HepG2 (cell line): ENCODE data around the gene TMEM266. TPM values are rescaled to one million over a fixed set of nuclear protein-coding genes. Genes with fewer than 3 reads are reported as not detected.

Experiments
- BRD4 ChIP-seq: sonication (generic); formaldehyde crosslinking; IDR thresholded peaks from 2 replicates; pipeline ENCODE4 v1.4.0; 2020; ENCODE audit warnings: missing genetic modification reagents
- FOXK2 ChIP-seq: fragments of 450-650 bp; IDR thresholded peaks from 2 replicates; pipeline ENCODE4 v1.6.1; 2016
- GFI1 ChIP-seq: sonication (generic); formaldehyde crosslinking; IDR thresholded peaks from 2 replicates; pipeline ENCODE4 v1.5.0; 2020; ENCODE audit warnings: missing genetic modification reagents, mild to moderate bottlenecking, borderline replicate concordance
- HOXA3 ChIP-seq: sonication (generic); formaldehyde crosslinking; IDR thresholded peaks from 2 replicates; pipeline ENCODE4 v1.5.0; 2020; ENCODE audit warnings: missing genetic modification reagents
- NFIB ChIP-seq: sonication (generic); formaldehyde crosslinking; IDR thresholded peaks from 2 replicates; pipeline ENCODE4 v1.9.0; 2021; ENCODE audit warnings: missing genetic modification reagents, mild to moderate bottlenecking, borderline replicate concordance
- NR2F1 ChIP-seq, 2 experiments: fragments of 450-650 bp in 1 of 2; formaldehyde crosslinking in 1 of 2; IDR thresholded peaks; 2 replicates each; pipeline versions ENCODE4 v1.5.0 to v1.6.1; 2016 to 2020; ENCODE audit warnings: mild to moderate bottlenecking in 1 of 2, missing compliant biosample characterization in 1 of 2, missing genetic modification reagents in 1 of 2, moderate library complexity in 1 of 2
- RXRA ChIP-seq: sonication (generic); formaldehyde crosslinking; IDR thresholded peaks from 2 replicates; pipeline ENCODE4 v1.5.1; 2020; ENCODE audit warnings: missing genetic modification reagents
- RXRB ChIP-seq: IDR thresholded peaks from 2 replicates; pipeline ENCODE4 v1.6.1; 2016; ENCODE audit warnings: borderline replicate concordance, missing genetic modification reagents, missing compliant biosample characterization
- SALL1 ChIP-seq: sonication (generic); formaldehyde crosslinking; IDR thresholded peaks from 2 replicates; pipeline ENCODE4 v1.8.0; 2022; ENCODE audit warnings: mild to moderate bottlenecking, missing genetic modification reagents
- SPEN ChIP-seq: sonication (generic); formaldehyde crosslinking; IDR thresholded peaks from 2 replicates; pipeline ENCODE4 v1.5.1; 2020; ENCODE audit warnings: low read depth, mild to moderate bottlenecking, missing genetic modification reagents
- SSRP1 ChIP-seq: IDR thresholded peaks from 2 replicates; pipeline ENCODE4 v1.6.1; 2016; ENCODE audit warnings: control low read depth
- TEAD3 ChIP-seq: optimal IDR thresholded peaks from 2 replicates; pipeline ENCODE3; 2016; ENCODE audit warnings: borderline replicate concordance
- THRA ChIP-seq: sonication (generic); formaldehyde crosslinking; IDR thresholded peaks from 2 replicates; pipeline ENCODE4 v1.4.0; 2020; ENCODE audit warnings: missing genetic modification reagents, borderline replicate concordance
- ZBTB8A ChIP-seq: sonication (generic); formaldehyde crosslinking; IDR thresholded peaks from 2 replicates; pipeline ENCODE4 v1.4.0; 2020; ENCODE audit warnings: mild to moderate bottlenecking, low read depth, missing genetic modification reagents, borderline replicate concordance
- ZFAT ChIP-seq: sonication (generic); formaldehyde crosslinking; conservative IDR thresholded peaks from 2 replicates; pipeline ENCODE4 v1.8.1; 2023; ENCODE audit warnings: missing genetic modification reagents, inconsistent platforms
- ZNF136 ChIP-seq: sonication (generic); formaldehyde crosslinking; IDR thresholded peaks from 2 replicates; pipeline ENCODE4 v1.8.1; 2022; ENCODE audit warnings: low read depth, mild to moderate bottlenecking, moderate library complexity, missing genetic modification reagents
- ZNF225 ChIP-seq: sonication (generic); formaldehyde crosslinking; IDR thresholded peaks from 2 replicates; pipeline ENCODE4 v1.4.0; 2020; ENCODE audit warnings: mild to moderate bottlenecking, missing genetic modification reagents
- ZNF235 ChIP-seq: sonication (generic); formaldehyde crosslinking; IDR thresholded peaks from 2 replicates; pipeline ENCODE4 v1.8.1; 2023; ENCODE audit warnings: mild to moderate bottlenecking, missing genetic modification reagents, borderline replicate concordance
- ZNF431 ChIP-seq: sonication (generic); formaldehyde crosslinking; IDR thresholded peaks from 2 replicates; pipeline ENCODE4 v1.9.0; 2022; ENCODE audit warnings: missing genetic modification reagents, low read depth, mild to moderate bottlenecking, borderline replicate concordance
- ZNF616 ChIP-seq: sonication (generic); formaldehyde crosslinking; IDR thresholded peaks from 2 replicates; pipeline ENCODE4 v1.5.0; 2020; ENCODE audit warnings: low read depth, mild to moderate bottlenecking, missing genetic modification reagents
- ZNF766 ChIP-seq: sonication (generic); formaldehyde crosslinking; IDR thresholded peaks from 2 replicates; pipeline ENCODE4 v1.5.0; 2020; ENCODE audit warnings: missing genetic modification reagents, borderline replicate concordance
- ZNF775 ChIP-seq: sonication (generic); formaldehyde crosslinking; IDR thresholded peaks from 2 replicates; pipeline ENCODE4 v1.4.0; 2020; ENCODE audit warnings: missing genetic modification reagents, mild to moderate bottlenecking, moderate library complexity, borderline replicate concordance
- ZNF879 ChIP-seq: sonication (generic); formaldehyde crosslinking; IDR thresholded peaks from 2 replicates; pipeline ENCODE4 v1.8.1; 2023; ENCODE audit warnings: missing genetic modification reagents
- polyA plus RNA-seq, 8 experiments: library from polyadenylated mRNA; depleted of rRNA in 3 of 8; stranded (reverse) in 7 of 8; unstranded in 1 of 8; fragments of >200 nt; fragmentation: Illumina TruSeq in 4 of 8; extraction: Trizol in 4 of 8; gene quantifications; 2 replicates each; pipeline versions ENCODE4 v1.2.1 to v1.2.3, GENCODE V29; 2011 to 2016; ENCODE audit warnings: low read depth in 4 of 8, missing spikeins in 1 of 8, mixed read lengths in 1 of 8; ENCODE audit not compliant: insufficient read depth in 1 of 8
- total RNA-seq, 5 experiments: library from RNA; depleted of rRNA; stranded (reverse); fragments of >200 nt; fragmentation: Illumina TruSeq; extraction: Trizol; gene quantifications; 2 replicates each; pipeline ENCODE4 v1.2.3, GENCODE V29; 2016; ENCODE audit warnings: low read depth in 1 of 5
- TF ChIP-seq, protein P1 (sequence below): IDR thresholded peaks from 2 replicates; pipeline ENCODE4 v1.6.1; 2012; ENCODE audit warnings: inconsistent platforms
- TF ChIP-seq, protein P2 (sequence below): sonication (generic); formaldehyde crosslinking; IDR thresholded peaks from 2 replicates; pipeline ENCODE4 v1.8.0; 2022; ENCODE audit warnings: mild to moderate bottlenecking, missing genetic modification reagents
- TF ChIP-seq, protein P3 (sequence below): sonication (generic); formaldehyde crosslinking; IDR thresholded peaks from 2 replicates; pipeline ENCODE4 v1.4.0; 2020; ENCODE audit warnings: missing genetic modification reagents

TMEM266 gene
- total and polyA plus RNA-seq, 2 of the 13 experiments (the other 11 are each of a cell fraction or from before 2014, with no cell fraction given): 0.04 TPM; not detected in 1

DNA sequence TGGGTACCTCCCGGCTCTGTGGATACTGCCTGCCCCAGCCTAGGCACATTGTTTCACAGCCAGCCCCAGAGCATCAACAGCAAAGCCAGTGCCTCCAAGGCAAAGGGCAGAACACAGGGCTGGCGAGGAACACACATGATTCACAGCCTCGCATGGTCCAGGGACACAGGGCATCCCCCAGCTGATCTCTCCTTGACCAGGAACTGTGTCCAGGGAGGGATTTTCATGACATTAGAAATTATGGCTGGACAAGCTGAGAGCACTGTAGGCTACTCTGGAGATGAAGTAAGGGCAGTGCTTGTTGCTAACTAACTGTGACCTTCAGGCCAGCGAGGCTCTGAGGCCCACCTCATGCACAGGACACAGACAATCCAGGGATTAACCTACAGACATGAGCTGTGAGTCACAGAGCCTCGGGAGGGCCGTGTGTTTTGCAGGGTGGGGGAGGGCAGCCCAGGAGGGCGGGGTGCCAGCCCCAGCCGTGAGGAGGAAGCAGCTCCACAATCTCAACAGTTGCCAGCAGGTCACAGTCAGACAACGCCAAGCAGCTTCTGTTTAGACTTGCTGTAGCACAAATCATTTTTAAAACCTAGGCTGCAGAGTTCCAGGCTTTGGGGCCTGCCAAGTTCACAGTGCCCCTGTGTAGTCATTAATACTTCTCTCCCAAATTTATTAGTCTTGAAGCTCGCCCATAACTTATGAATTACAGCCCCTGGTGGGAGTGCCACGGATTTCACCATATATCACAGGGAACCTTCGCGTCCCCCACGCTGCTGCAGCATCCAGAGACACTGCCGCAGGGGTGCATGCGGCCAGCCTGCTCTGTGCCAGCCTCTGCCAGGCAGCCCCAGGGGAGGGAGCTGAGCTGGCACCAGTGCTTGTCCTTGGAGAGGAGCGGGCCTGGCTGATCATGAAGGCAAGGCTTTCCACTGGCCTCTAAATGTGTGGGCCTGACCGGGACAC, 136.8 kb downstream of the TMEM266 start (continued):
- TF ChIP-seq ZFAT (CRISPR knock-in tag) (no peak), SSRP1 (CRISPR knock-in tag) (no peak), ZNF766 (0 out of 2 replicates have a peak, but pooled peaks have one; percentile 47), GFI1 (0 out of 2 replicates have a peak, but pooled peaks have one; percentile 37), RXRA (CRISPR knock-in tag) (peak; percentile 39; the same call in 1 of the 2 replicates), NR2F1 (CRISPR knock-in tag; IDR thresholded peaks at IDR 0.05) (peak; percentile 13 to 45; a peak in 1 of 4 replicates), ZNF616 (CRISPR knock-in tag) (no peak), RXRB (CRISPR knock-in tag) (peak; percentile 75), FOXK2 (no peak), ZNF775 (CRISPR knock-in tag) (no peak), ZBTB8A (CRISPR knock-in tag) (no peak), BRD4 (CRISPR knock-in tag) (no peak), SALL1 (CRISPR knock-in tag) (peak; percentile 69), ZNF879 (no peak), NFIB (no peak), SPEN (peak; percentile 71; the same call in 1 of the 2 replicates), ZNF225 (no peak), ZNF235 (CRISPR knock-in tag) (no peak), TEAD3 (CRISPR knock-in tag) (peak; percentile 68), THRA (CRISPR knock-in tag) (peak; percentile 34; the same call in 1 of the 2 replicates), ZNF136 (CRISPR knock-in tag) (no peak), ZNF431 (CRISPR knock-in tag) (peak; percentile 74; the same call in 1 of the 2 replicates), HOXA3 (peak; percentile 36; the same call in 1 of the 2 replicates)
- TF ChIP-seq, protein P1, sequence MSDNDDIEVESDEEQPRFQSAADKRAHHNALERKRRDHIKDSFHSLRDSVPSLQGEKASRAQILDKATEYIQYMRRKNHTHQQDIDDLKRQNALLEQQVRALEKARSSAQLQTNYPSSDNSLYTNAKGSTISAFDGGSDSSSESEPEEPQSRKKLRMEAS: peak; percentile 83
- TF ChIP-seq, protein P2, sequence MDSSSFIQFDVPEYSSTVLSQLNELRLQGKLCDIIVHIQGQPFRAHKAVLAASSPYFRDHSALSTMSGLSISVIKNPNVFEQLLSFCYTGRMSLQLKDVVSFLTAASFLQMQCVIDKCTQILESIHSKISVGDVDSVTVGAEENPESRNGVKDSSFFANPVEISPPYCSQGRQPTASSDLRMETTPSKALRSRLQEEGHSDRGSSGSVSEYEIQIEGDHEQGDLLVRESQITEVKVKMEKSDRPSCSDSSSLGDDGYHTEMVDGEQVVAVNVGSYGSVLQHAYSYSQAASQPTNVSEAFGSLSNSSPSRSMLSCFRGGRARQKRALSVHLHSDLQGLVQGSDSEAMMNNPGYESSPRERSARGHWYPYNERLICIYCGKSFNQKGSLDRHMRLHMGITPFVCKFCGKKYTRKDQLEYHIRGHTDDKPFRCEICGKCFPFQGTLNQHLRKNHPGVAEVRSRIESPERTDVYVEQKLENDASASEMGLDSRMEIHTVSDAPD (CRISPR knock-in tag): no peak
- TF ChIP-seq, protein P3, sequence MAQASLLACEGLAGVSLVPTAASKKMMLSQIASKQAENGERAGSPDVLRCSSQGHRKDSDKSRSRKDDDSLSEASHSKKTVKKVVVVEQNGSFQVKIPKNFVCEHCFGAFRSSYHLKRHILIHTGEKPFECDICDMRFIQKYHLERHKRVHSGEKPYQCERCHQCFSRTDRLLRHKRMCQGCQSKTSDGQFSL: no peak
